Activated T-helper 2 cell treated with anti-CD3 and anti-CD28 coated beads, Interferon-gamma antibody, Interleukin-2, Interleukin-4, amounts not matched to agents 10 μg/mL and 5 μg/mL and 100 μg/mL, durations not matched to agents 14 hours and 24 hours and 36 hours (primary cell): ENCODE data around the gene RNF213. TPM values are rescaled to one million over a fixed set of nuclear protein-coding genes. Genes with fewer than 3 reads are reported as not detected.

ENCODE experiments used
- DNase-seq: peaks from one replicate; pipeline ENCODE4 v3.0.0; 2021; ENCODE audit warnings: low spot score
- H3K27ac Mint-ChIP-seq: one replicate; pipeline ENCODE4 v1.8.0; 2021; ENCODE audit warnings: mixed read lengths
- H3K27me3 Mint-ChIP-seq: one replicate; pipeline ENCODE4 v1.8.0; 2021; ENCODE audit warnings: low read depth, mixed read lengths
- H3K36me3 Mint-ChIP-seq: one replicate; pipeline ENCODE4 v1.8.0; 2021; ENCODE audit warnings: low read depth, mixed read lengths
- H3K4me1 Mint-ChIP-seq: one replicate; pipeline ENCODE4 v1.8.0; 2021; ENCODE audit warnings: low read depth, mixed read lengths
- H3K4me3 Mint-ChIP-seq: one replicate; pipeline ENCODE4 v1.8.0; 2021; ENCODE audit warnings: low read depth, mild to moderate bottlenecking, moderate library complexity, mixed read lengths
- H3K9me3 Mint-ChIP-seq: one replicate; pipeline ENCODE4 v1.8.0; 2021; ENCODE audit warnings: mixed read lengths
- intact Hi-C: fragments of 100-400 bp; cut with micrococcal nuclease; formaldehyde crosslinking; loops from one replicate; pipeline ENCODE4 v1.15.1; 2023
- total RNA-seq: library from RNA; stranded (reverse); gene quantifications from 2 replicates; pipeline ENCODE4 v1.2.3, GENCODE V29; 2022

The RNF213 gene
- total RNA-seq, 1 donor from 2014 or later = 297 TPM

GRCh38 chr17:80419255-80419654, 158.6 kb downstream of the RNF213 start:
- Mint-ChIP-seq H3K27ac (no peak overlapping the region), H3K4me3 (no peak overlapping the region), H3K27me3 (peaks cover 4% of the 10 kb centered on the region), H3K9me3 (no peaks in the 10 kb centered on the region), H3K4me1 (peaks cover 10% of the 10 kb centered on the region), H3K36me3 (peaks cover 10% of the 10 kb centered on the region)
- DNase-seq = no peak
- intact Hi-C loops = loop anchor here (10.0 kb wide), 1 partner anchor 126 kb away; the partner anchor contains the start of gene RPTOR

- no peaks in the 10 kb centered on the region for H3K27me3 Mint-ChIP-seq
- no peak overlapping the region for H3K27ac Mint-ChIP-seq
- H3K9me3 Mint-ChIP-seq = no peaks in the 10 kb centered on the region
- H3K4me1 Mint-ChIP-seq = peaks cover 6% of the 10 kb centered on the region
- no peak overlapping the region for H3K4me3 Mint-ChIP-seq
- intact Hi-C loops = no loop called here
- no peak for DNase-seq
- peaks cover 10% of the 10 kb centered on the region for H3K36me3 Mint-ChIP-seq
Measured at GRCh38 chr17:80421381-80422090, 160.9 kb downstream of the RNF213 start.

- Mint-ChIP-seq H3K27me3 (no peaks in the 10 kb centered on the region), H3K36me3 (peaks cover 5% of the 10 kb centered on the region), H3K9me3 (no peaks in the 10 kb centered on the region), H3K27ac (no peak overlapping the region), H3K4me1 (peaks cover 10% of the 10 kb centered on the region), H3K4me3 (no peak overlapping the region)
- intact Hi-C loops = no loop called here
- DNase-seq = no peak
Measured at GRCh38 chr17:80422276-80422675, 161.6 kb downstream of the RNF213 start.

- intact Hi-C loops = no loop called here
- Mint-ChIP-seq H3K27me3 (no peaks in the 10 kb centered on the region), H3K27ac (no peak overlapping the region), H3K9me3 (no peaks in the 10 kb centered on the region), H3K36me3 (peaks cover 3% of the 10 kb centered on the region), H3K4me3 (no peak overlapping the region), H3K4me1 (peaks cover 10% of the 10 kb centered on the region)
- DNase-seq = no peak
Measured at GRCh38 chr17:80422981-80423380, 162.3 kb downstream of the RNF213 start.

GRCh38 chr17:80423536-80424225, 163.0 kb downstream of the RNF213 start:
- no peak for DNase-seq

GRCh38 chr17:80424261-80424660, 163.6 kb downstream of the RNF213 start:
- no peaks in the 10 kb centered on the region for H3K9me3 Mint-ChIP-seq
- no peak for DNase-seq
- H3K4me3 Mint-ChIP-seq = no peak overlapping the region
- H3K27me3 Mint-ChIP-seq = no peaks in the 10 kb centered on the region
- no peak overlapping the region for H3K27ac Mint-ChIP-seq
- H3K36me3 Mint-ChIP-seq = no peaks in the 10 kb centered on the region
- intact Hi-C loops = no loop called here
- H3K4me1 Mint-ChIP-seq = peaks cover 10% of the 10 kb centered on the region

More at GRCh38 chr17:80423536-80424225, 163.0 kb downstream of the RNF213 start:
- no peaks in the 10 kb centered on the region for H3K9me3 Mint-ChIP-seq
- peaks cover 10% of the 10 kb centered on the region for H3K4me1 Mint-ChIP-seq
- H3K4me3 Mint-ChIP-seq = no peak overlapping the region
- intact Hi-C loops = no loop called here
- no peak overlapping the region for H3K27ac Mint-ChIP-seq
- H3K36me3 Mint-ChIP-seq = no peaks in the 10 kb centered on the region
- H3K27me3 Mint-ChIP-seq = no peaks in the 10 kb centered on the region

GRCh38 chr17:80424878-80425765, 164.5 kb downstream of the RNF213 start:
- no peak overlapping the region for H3K4me3 Mint-ChIP-seq
- no peaks in the 10 kb centered on the region for H3K9me3 Mint-ChIP-seq
- DNase-seq = no peak
- intact Hi-C loops = no loop called here
- H3K27me3 Mint-ChIP-seq = no peaks in the 10 kb centered on the region
- H3K36me3 Mint-ChIP-seq = no peaks in the 10 kb centered on the region
- H3K4me1 Mint-ChIP-seq = peaks cover 10% of the 10 kb centered on the region
- H3K27ac Mint-ChIP-seq = no peak overlapping the region

- Mint-ChIP-seq H3K27me3 (no peaks in the 10 kb centered on the region), H3K36me3 (no peaks in the 10 kb centered on the region), H3K4me3 (no peak overlapping the region), H3K4me1 (peaks cover 10% of the 10 kb centered on the region), H3K27ac (no peak overlapping the region), H3K9me3 (no peaks in the 10 kb centered on the region)
- intact Hi-C loops = no loop called here
- no peak for DNase-seq
Measured at GRCh38 chr17:80425835-80426426, 165.3 kb downstream of the RNF213 start.

- Mint-ChIP-seq H3K4me1 (peaks cover 10% of the 10 kb centered on the region), H3K4me3 (no peak overlapping the region), H3K9me3 (no peaks in the 10 kb centered on the region), H3K27me3 (no peaks in the 10 kb centered on the region), H3K36me3 (no peaks in the 10 kb centered on the region), H3K27ac (no peak overlapping the region)
- DNase-seq = peak; percentile 81
- intact Hi-C loops = loop anchor here (1.0 kb wide), 2 partner anchors 149 to 555 kb away; no protein-coding TSS in a partner anchor
Measured at GRCh38 chr17:80426671-80427326, 166.1 kb downstream of the RNF213 start.

- no peak overlapping the region for H3K27ac Mint-ChIP-seq
- H3K27me3 Mint-ChIP-seq = no peaks in the 10 kb centered on the region
- intact Hi-C loops = loop anchor here (1.0 kb wide), 2 partner anchors 148 to 554 kb away; no protein-coding TSS in a partner anchor
- no peak overlapping the region for H3K4me3 Mint-ChIP-seq
- no peaks in the 10 kb centered on the region for H3K36me3 Mint-ChIP-seq
- DNase-seq = no peak
- peaks cover 10% of the 10 kb centered on the region for H3K4me1 Mint-ChIP-seq
- no peaks in the 10 kb centered on the region for H3K9me3 Mint-ChIP-seq
Measured at GRCh38 chr17:80427366-80428282, 167.0 kb downstream of the RNF213 start.

GRCh38 chr17:80428363-80428762, 167.7 kb downstream of the RNF213 start:
- Mint-ChIP-seq H3K4me1 (peaks cover 10% of the 10 kb centered on the region), H3K27ac (no peak overlapping the region), H3K4me3 (no peak overlapping the region), H3K9me3 (no peaks in the 10 kb centered on the region), H3K36me3 (no peaks in the 10 kb centered on the region), H3K27me3 (no peaks in the 10 kb centered on the region)
- DNase-seq = no peak
- intact Hi-C loops = no loop called here
